Measurements from ENCODE around the gene ITGB7. TPM values are rescaled to one million over a fixed set of nuclear protein-coding genes. Genes with fewer than 3 reads are reported as not detected.

ITGB7 gene
- total RNA-seq, 2 donors from 2014 or later, result 2.3 to 4.9 TPM

- Histone ChIP-seq H3K27ac (no peak overlapping the region), H3K27me3 (peaks cover 0 to 3% of the 10 kb centered on the region in 2 donors), H3K36me3 (replicated peaks in 1 of 2; ENCODE audit: insufficient read depth in 1 of 2, low read depth in 2 of 2) (no peaks in the 10 kb centered on the region), H3K9me3 (no peaks in the 10 kb centered on the region), H3K4me1 (no peaks in the 10 kb centered on the region), H3K4me3 (no peak overlapping the region)
- intact Hi-C loops (cut with DNase I), result no loop called here
- no peak for TF ChIP-seq CTCF (IDR thresholded peaks at IDR 0.05)
- DNase-seq (no peak), ATAC-seq (no peak)
- 60 to 78% methylated on average over 7 to 11 of the region's 11 CpGs for WGBS, 2 donors
Measured at GRCh38 chr12:53241623-53242412, 34.8 kb upstream of the ITGB7 start.

- ATAC-seq, result no peak
- no peaks in the 10 kb centered on the region for H3K36me3 ChIP-seq (replicated peaks in 1 of 2; ENCODE audit: insufficient read depth in 1 of 2, low read depth in 2 of 2)
- DNase-seq, result no peak
- H3K27me3 ChIP-seq, result peaks cover 0 to 3% of the 10 kb centered on the region in 2 donors
- no peaks in the 10 kb centered on the region for H3K4me1 ChIP-seq
- WGBS, 2 donors, result 55 to 79% methylated on average over 8 to 10 of the region's 10 CpGs
- TF ChIP-seq POLR2A (IDR thresholded peaks at IDR 0.05), result no peak
- no peak for TF ChIP-seq CTCF (IDR thresholded peaks at IDR 0.05)
- intact Hi-C loops (cut with DNase I), result no loop called here
- no peak overlapping the region for H3K4me3 ChIP-seq
- H3K9me3 ChIP-seq, result no peaks in the 10 kb centered on the region
- H3K27ac ChIP-seq, result no peak overlapping the region
Measured at GRCh38 chr12:53239643-53240258, 32.7 kb upstream of the ITGB7 start.

GRCh38 chr12:53236443-53237111 is 29.5 kb upstream of the ITGB7 start:
- intact Hi-C loops (cut with DNase I), result no loop called here
- H3K27me3 ChIP-seq, result no peaks in the 10 kb centered on the region
- no peak for ATAC-seq
- H3K36me3 ChIP-seq (replicated peaks in 1 of 2; ENCODE audit: insufficient read depth in 1 of 2, low read depth in 2 of 2), result no peaks in the 10 kb centered on the region
- WGBS, 2 donors, result 63 to 79% methylated on average over 1 of the region's 1 CpG
- TF ChIP-seq POLR2A (IDR thresholded peaks at IDR 0.05) (no peak), CTCF (IDR thresholded peaks at IDR 0.05) (no peak)
- H3K9me3 ChIP-seq, result no peaks in the 10 kb centered on the region
- DNase-seq, result no peak
- H3K4me3 ChIP-seq, result no peak overlapping the region
- H3K27ac ChIP-seq, result no peak overlapping the region
- H3K4me1 ChIP-seq, result peaks cover 16% of the 10 kb centered on the region

- Histone ChIP-seq H3K4me3 (no peak overlapping the region), H3K9me3 (no peaks in the 10 kb centered on the region), H3K27ac (no peak overlapping the region), H3K36me3 (replicated peaks in 1 of 2; ENCODE audit: insufficient read depth in 1 of 2, low read depth in 2 of 2) (no peaks in the 10 kb centered on the region), H3K27me3 (no peaks in the 10 kb centered on the region), H3K4me1 (peaks cover 23% of the 10 kb centered on the region)
- ATAC-seq, result no peak
- no peak for DNase-seq
- WGBS, 2 donors, result 82% methylated on average over 9 of the region's 9 CpGs
- TF ChIP-seq CTCF (IDR thresholded peaks at IDR 0.05) (no peak), POLR2A (IDR thresholded peaks at IDR 0.05) (no peak)
- intact Hi-C loops (cut with DNase I), result no loop called here
Measured at GRCh38 chr12:53235742-53236442, 28.8 kb upstream of the ITGB7 start.

Measured in body of pancreas (tissue), 4 donors.